T-cell (primary cell): Measurements from ENCODE around the gene CDC45. TPM values are rescaled to one million over a fixed set of nuclear protein-coding genes. Genes with fewer than 3 reads are reported as not detected.

Experiments
- ATAC-seq, 4 experiments: fragments of 200-7000 bp in 3 of 4; fragments of 150-1000 bp in 1 of 4; cut with Tn5 transposase; replicated peaks in 1 of 4; 1 replicate in 3 of 4; 2 replicates in 1 of 4; pipeline ENCODE4 v1.10.0; 2021; ENCODE audit warnings: moderate library complexity in 3 of 4, mild to moderate bottlenecking in 2 of 4, moderate number of reproducible peaks in 1 of 4
- CTCF ChIA-PET, 2 donors: fragments of 300-600 bp; sonication (Branson Sonifier 250); formaldehyde crosslinking; loops; one replicate each; lab custom pipeline; 2022; ENCODE audit warnings: antibody characterized with exemption in 2 of 2; lab: Charles Lee
- POLR2A ChIA-PET, 2 donors: fragments of 300-600 bp; sonication (Branson Sonifier 250); formaldehyde crosslinking; loops; one replicate each; lab custom pipeline; 2022; ENCODE audit warnings: antibody characterized with exemption in 2 of 2; lab: Charles Lee
- DNase-seq, 35 experiments: peaks; one replicate each; pipeline versions ENCODE4 v3.0.0 to v3.0.0-alpha.2; 2013 to 2023
- H3K27ac ChIP-seq: one replicate; pipeline ENCODE4 v1.5.1; 2013; ENCODE audit warnings: low read length
- H3K27me3 ChIP-seq, 2 experiments: replicated peaks in 1 of 2; 1 replicate in 1 of 2; 2 replicates in 1 of 2; pipeline versions ENCODE4 v1.6.1 to v1.7.0; 2013; ENCODE audit warnings: low read length in 1 of 2, mixed read lengths in 1 of 2; ENCODE audit not compliant: control insufficient read depth in 2 of 2, insufficient read depth in 2 of 2; ENCODE audit errors: extremely low read depth in 1 of 2
- H3K36me3 ChIP-seq, 2 donors: 1 replicate in 1 of 2; 2 replicates in 1 of 2; pipeline versions ENCODE4 v1.6.1 to v1.7.0; 2013; ENCODE audit warnings: low read length in 1 of 2; ENCODE audit not compliant: control insufficient read depth in 2 of 2, insufficient read depth in 1 of 2; ENCODE audit errors: extremely low read depth in 1 of 2
- H3K4me1 ChIP-seq, 2 experiments: 1 replicate in 1 of 2; 2 replicates in 1 of 2; pipeline versions ENCODE4 v1.6.1 to v1.7.0; 2013; ENCODE audit warnings: low read length in 2 of 2, mixed read lengths in 1 of 2; ENCODE audit not compliant: insufficient read depth in 2 of 2, control insufficient read depth in 1 of 2; ENCODE audit errors: extremely low read depth in 1 of 2
- H3K4me3 ChIP-seq, 2 donors: 1 replicate in 1 of 2; 2 replicates in 1 of 2; pipeline versions ENCODE4 v1.5.1 to v1.7.0; 2013; ENCODE audit warnings: mild to moderate bottlenecking in 2 of 2, low read length in 1 of 2, moderate library complexity in 1 of 2; ENCODE audit not compliant: control insufficient read depth in 1 of 2; ENCODE audit errors: extremely low read depth in 1 of 2
- H3K9me3 ChIP-seq: 2 replicates; pipeline ENCODE4 v1.7.0; 2013
- H3K27ac Mint-ChIP-seq, 2 donors: one replicate each; pipeline ENCODE4 v1.8.0; 2020 to 2021; ENCODE audit warnings: mild to moderate bottlenecking in 2 of 2, mixed read lengths in 2 of 2
- H3K27me3 Mint-ChIP-seq, 2 donors: one replicate each; pipeline ENCODE4 v1.8.0; 2021 to 2022; ENCODE audit warnings: mixed read lengths in 2 of 2
- H3K36me3 Mint-ChIP-seq: one replicate; pipeline ENCODE4 v1.8.0; 2021; ENCODE audit warnings: mixed read lengths
- H3K4me1 Mint-ChIP-seq, 3 donors: one replicate each; pipeline ENCODE4 v1.8.0; 2020 to 2022; ENCODE audit warnings: mixed read lengths in 3 of 3, mild to moderate bottlenecking in 1 of 3
- H3K4me3 Mint-ChIP-seq, 3 donors: one replicate each; pipeline ENCODE4 v1.8.0; 2020 to 2022; ENCODE audit warnings: mild to moderate bottlenecking in 3 of 3, mixed read lengths in 3 of 3, moderate library complexity in 3 of 3
- H3K9me3 Mint-ChIP-seq, 3 donors: one replicate each; pipeline ENCODE4 v1.8.0; 2020 to 2022; ENCODE audit warnings: mixed read lengths in 3 of 3
- WGBS: methylation state at CpG from one replicate; pipeline ENCODE4 v1.1.5; 2013; ENCODE audit warnings: missing lambda C conversion rate; ENCODE audit not compliant: insufficient coverage; 5-methylcytosine and 5-hydroxymethylcytosine counted together
- total RNA-seq, 35 experiments: library from RNA in 6 of 35; stranded (reverse) in 6 of 35; fragments of 120-200 nt in 1 of 35; gene quantifications; one replicate each; pipeline versions ENCODE4 v1.2.1 to v1.2.4 and lab custom pipeline; 2013 to 2026

Gene CDC45
- total RNA-seq, 5 donors from 2014 or later (not counting 1 experiment from before 2014, with no cell fraction given): 0.56 to 2.7 (median 2.2) TPM

- Mint-ChIP-seq H3K9me3 (peaks cover 7 to 10% (median 9%) of the 10 kb centered on the region in 3 donors), H3K4me1 (peaks cover 0 to 8% (median 0%) of the 10 kb centered on the region in 3 donors), H3K27me3 (no peaks in the 10 kb centered on the region), H3K36me3 (peaks cover 5% of the 10 kb centered on the region), H3K4me3 (no peak overlapping the region), H3K27ac (no peak overlapping the region)
- Histone ChIP-seq H3K36me3 (no peaks in the 10 kb centered on the region), H3K4me3 (no peak overlapping the region), H3K4me1 (peaks cover 0 to 7% of the 10 kb centered on the region in 2 experiments), H3K27me3 (peaks cover 0 to 3% of the 10 kb centered on the region in 2 experiments), H3K27ac (no peak overlapping the region), H3K9me3 (no peaks in the 10 kb centered on the region)
- 100% methylated on average over 8 of the region's 12 CpGs for WGBS
- ChIA-PET CTCF (no interaction called here), POLR2A (no interaction called here)
- ATAC-seq (no peak), DNase-seq (no peak)
Measured at GRCh38 chr22:19515654-19516377, 36.1 kb downstream of the CDC45 start.

- Mint-ChIP-seq H3K27me3 (no peaks in the 10 kb centered on the region), H3K4me1 (peaks cover 0 to 8% (median 0%) of the 10 kb centered on the region in 3 donors), H3K36me3 (peaks cover 5% of the 10 kb centered on the region), H3K4me3 (no peak overlapping the region), H3K9me3 (peaks cover 7 to 10% (median 9%) of the 10 kb centered on the region in 3 donors), H3K27ac (no peak overlapping the region)
- Histone ChIP-seq H3K36me3 (no peaks in the 10 kb centered on the region), H3K9me3 (no peaks in the 10 kb centered on the region), H3K4me3 (no peak overlapping the region), H3K27ac (no peak overlapping the region), H3K27me3 (peaks cover 0 to 3% of the 10 kb centered on the region in 2 experiments), H3K4me1 (peaks cover 0 to 7% of the 10 kb centered on the region in 2 experiments)
- WGBS: 92% methylated on average over 18 of the region's 19 CpGs
- DNase-seq (no peak), ATAC-seq (no peak)
- ChIA-PET CTCF (no interaction called here), POLR2A (interaction anchor here in 1 of 2 donors (0.5 kb wide), 1 partner anchor 23 kb away, joined by 3 read pairs; no protein-coding TSS in a partner anchor)
Measured at GRCh38 chr22:19516378-19517170, 36.9 kb downstream of the CDC45 start.

- H3K27me3 Mint-ChIP-seq: no peaks in the 10 kb centered on the region
- H3K4me1 Mint-ChIP-seq: peaks cover 0 to 8% (median 0%) of the 10 kb centered on the region in 3 donors
Measured at GRCh38 chr22:19517171-19517500, 37.4 kb downstream of the CDC45 start.

GRCh38 chr22:19517919-19518611 is 38.3 kb downstream of the CDC45 start:
- ChIA-PET CTCF (no interaction called here), POLR2A (no interaction called here)
- Mint-ChIP-seq H3K27me3 (peaks cover 0 to 5% of the 10 kb centered on the region in 2 donors), H3K9me3 (peaks cover 7 to 10% (median 9%) of the 10 kb centered on the region in 3 donors), H3K27ac (no peak overlapping the region), H3K4me3 (no peak overlapping the region), H3K36me3 (peaks cover 5% of the 10 kb centered on the region), H3K4me1 (peaks cover 3 to 8% (median 3%) of the 10 kb centered on the region in 3 donors)
- DNase-seq (no peak), ATAC-seq (no peak)
- WGBS: 91% methylated on average over 6 of the region's 12 CpGs
- no peak overlapping the region for H3K27ac ChIP-seq
- H3K4me3 ChIP-seq: no peak overlapping the region
- no peaks in the 10 kb centered on the region for H3K9me3 ChIP-seq
- no peaks in the 10 kb centered on the region for H3K36me3 ChIP-seq
- peaks cover 0 to 8% of the 10 kb centered on the region in 2 experiments for H3K4me1 ChIP-seq
- H3K27me3 ChIP-seq: peaks cover 0 to 17% of the 10 kb centered on the region in 2 experiments

More at GRCh38 chr22:19517171-19517500, 37.4 kb downstream of the CDC45 start:
- Histone ChIP-seq H3K4me1 (peaks cover 0 to 7% of the 10 kb centered on the region in 2 experiments), H3K27ac (no peak overlapping the region), H3K4me3 (no peak overlapping the region), H3K27me3 (peaks cover 0 to 8% of the 10 kb centered on the region in 2 experiments), H3K36me3 (no peaks in the 10 kb centered on the region), H3K9me3 (no peaks in the 10 kb centered on the region)
- Mint-ChIP-seq H3K27ac (no peak overlapping the region), H3K36me3 (peaks cover 5% of the 10 kb centered on the region), H3K9me3 (peaks cover 7 to 10% (median 9%) of the 10 kb centered on the region in 3 donors), H3K4me3 (no peak overlapping the region)
- CTCF ChIA-PET: no interaction called here
- POLR2A ChIA-PET: interaction anchor here in 1 of 2 donors (0.5 kb wide), 1 partner anchor 23 kb away, joined by 3 read pairs; no protein-coding TSS in a partner anchor
- 94% methylated on average over 5 of the region's 10 CpGs for WGBS
- ATAC-seq: no peak
- DNase-seq: no peak

- Mint-ChIP-seq H3K27me3 (peaks cover 0 to 8% of the 10 kb centered on the region in 2 donors), H3K4me3 (no peak overlapping the region), H3K9me3 (peaks cover 4 to 5% (median 4%) of the 10 kb centered on the region in 3 donors), H3K4me1 (peaks cover 5 to 8% (median 6%) of the 10 kb centered on the region in 3 donors), H3K27ac (no peak overlapping the region), H3K36me3 (peaks cover 5% of the 10 kb centered on the region)
- 100% methylated on average over 1 of the region's 10 CpGs for WGBS
- H3K27me3 ChIP-seq: peaks cover 0 to 20% of the 10 kb centered on the region in 2 experiments
- no peaks in the 10 kb centered on the region for H3K36me3 ChIP-seq
- no peak overlapping the region for H3K4me3 ChIP-seq
- no peak for ATAC-seq
- H3K27ac ChIP-seq: no peak overlapping the region
- DNase-seq: no peak
- POLR2A ChIA-PET: no interaction called here
- peaks cover 0 to 13% of the 10 kb centered on the region in 2 experiments for H3K4me1 ChIP-seq
- CTCF ChIA-PET: no interaction called here
- H3K9me3 ChIP-seq: no peaks in the 10 kb centered on the region
Measured at GRCh38 chr22:19518635-19519034, 38.9 kb downstream of the CDC45 start.
